A172 (cell line): ENCODE data around the gene EIF2AK2. TPM values are rescaled to one million over a fixed set of nuclear protein-coding genes. Genes with fewer than 3 reads are reported as not detected.
"Not testable (repeated sequence)": the region's sequence is repeated elsewhere in the genome, so short reads cannot be mapped to it uniquely, and the experiment has no call there.

Source experiments
- DNase-seq: peaks from one replicate; pipeline ENCODE4 v3.0.0-alpha.2; 2015; ENCODE audit warnings: low spot score
- total RNA-seq: library from RNA; depleted of rRNA; stranded (reverse); fragments of >200 nt; shearing (Covaris generic); gene quantifications from 2 replicates; pipeline ENCODE4 v1.2.3, GENCODE V29; 2014; rRNA removed

Gene EIF2AK2
- 33.7 and 43.1 TPM in 2 replicates for total RNA-seq

- peak; percentile 84 for DNase-seq
Observed at GRCh38 chr2:37156857-37157714, at the start of gene EIF2AK2. TSS of gene EIF2AK2 (minus strand) at chr2:37156980. CDS start at chr2:37147806, 9,174 bp downstream.

GRCh38 chr2:37205689-37206341, 49.0 kb upstream of the EIF2AK2 start:
- DNase-seq, result no peak

- not testable (repeated sequence) for DNase-seq
Observed at GRCh38 chr2:37205071-37205661, 48.4 kb upstream of the EIF2AK2 start.

DNA sequence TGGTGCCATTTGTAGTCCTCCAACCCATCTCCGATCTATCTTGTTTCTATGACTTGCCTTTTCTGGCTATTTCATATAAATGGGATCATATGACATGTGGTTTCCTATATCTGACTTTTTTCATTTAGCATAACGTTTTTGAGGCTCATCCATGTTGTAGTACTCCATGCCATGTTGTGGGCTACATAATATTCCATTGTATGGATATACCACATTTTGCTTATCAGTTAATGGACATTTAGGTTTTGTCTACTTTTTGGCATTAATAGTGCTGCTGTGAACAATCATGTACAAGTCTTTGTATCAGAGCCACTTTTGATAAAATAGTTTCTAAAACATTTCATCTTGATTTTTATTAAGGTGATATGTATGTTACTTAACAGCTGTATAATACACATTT, 46.9 kb upstream of the EIF2AK2 start:
- no peak for DNase-seq

DNA sequence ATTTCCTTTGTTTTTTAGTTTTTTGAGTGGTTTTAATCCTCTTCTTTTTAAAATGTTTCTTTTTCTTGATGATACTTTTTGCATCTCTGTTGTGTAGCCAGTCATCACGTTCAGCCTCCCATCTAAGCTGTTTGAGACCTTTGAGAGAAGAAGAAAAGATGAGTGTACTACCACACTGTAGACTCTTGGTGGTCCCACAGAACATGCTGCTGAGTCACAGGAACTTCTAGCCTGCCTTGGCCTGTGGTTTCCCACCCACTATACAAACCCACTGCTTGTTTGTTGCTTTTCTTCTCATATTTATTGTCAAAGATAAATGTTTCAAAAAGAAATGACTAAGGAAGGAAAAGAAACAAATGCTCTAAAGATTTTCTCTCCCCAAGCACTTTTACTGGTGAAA, 45.0 kb upstream of the EIF2AK2 start:
- no peak for DNase-seq

DNA sequence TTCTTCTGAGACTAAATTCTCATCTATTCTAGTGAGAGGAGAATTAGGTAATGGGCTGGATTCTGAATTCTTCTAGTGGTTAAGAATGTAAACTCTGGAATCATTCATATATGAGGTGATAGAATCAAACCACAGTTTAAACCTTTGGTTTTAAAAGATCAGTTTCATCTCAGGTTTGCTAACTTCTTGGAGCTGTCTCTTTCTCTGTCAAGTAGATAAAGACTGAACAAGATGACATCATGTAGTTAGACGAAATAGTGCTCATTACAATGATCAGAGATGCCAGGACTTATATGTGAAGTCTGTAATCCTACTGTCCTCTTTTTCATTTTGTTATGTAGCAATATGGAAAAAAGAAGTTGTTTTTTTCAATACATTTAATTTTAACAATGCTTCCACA, 44.4 kb upstream of the EIF2AK2 start:
- no peak for DNase-seq

- no peak for DNase-seq
Observed at GRCh38 chr2:37198681-37199065, 41.9 kb upstream of the EIF2AK2 start.

GRCh38 chr2:37196320-37197195, 39.8 kb upstream of the EIF2AK2 start, which contains the start of gene CEBPZOS:
TSS of gene CEBPZOS (plus strand) at chr2:37196496. CDS start at chr2:37199705, 3,209 bp downstream.
- peak; percentile 80 for DNase-seq

- DNase-seq, result not testable (repeated sequence)
Observed at GRCh38 chr2:37195862-37196319, 39.1 kb upstream of the EIF2AK2 start.

DNA sequence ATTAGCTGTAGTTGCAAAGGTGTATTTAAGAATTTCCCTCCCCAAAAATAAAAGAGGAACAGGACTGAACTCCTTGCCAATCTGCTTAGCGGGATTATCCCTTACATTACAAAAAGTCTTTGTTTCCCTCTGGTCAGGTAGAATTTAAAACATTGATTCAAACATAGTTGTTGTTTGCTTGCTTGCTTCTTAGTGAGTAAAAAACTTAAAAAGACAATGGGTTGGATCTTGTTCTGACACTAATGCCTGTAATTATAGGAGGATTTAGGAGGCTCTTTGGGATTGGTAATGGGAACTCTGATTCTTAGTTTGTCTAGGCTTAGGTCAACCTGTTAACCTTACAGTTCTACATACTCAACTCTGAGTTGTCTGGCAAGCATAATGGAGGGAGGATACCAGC, 35.8 kb upstream of the EIF2AK2 start:
- no peak for DNase-seq

- DNase-seq, result no peak
Observed at GRCh38 chr2:37191747-37192146, 35.0 kb upstream of the EIF2AK2 start.

DNA sequence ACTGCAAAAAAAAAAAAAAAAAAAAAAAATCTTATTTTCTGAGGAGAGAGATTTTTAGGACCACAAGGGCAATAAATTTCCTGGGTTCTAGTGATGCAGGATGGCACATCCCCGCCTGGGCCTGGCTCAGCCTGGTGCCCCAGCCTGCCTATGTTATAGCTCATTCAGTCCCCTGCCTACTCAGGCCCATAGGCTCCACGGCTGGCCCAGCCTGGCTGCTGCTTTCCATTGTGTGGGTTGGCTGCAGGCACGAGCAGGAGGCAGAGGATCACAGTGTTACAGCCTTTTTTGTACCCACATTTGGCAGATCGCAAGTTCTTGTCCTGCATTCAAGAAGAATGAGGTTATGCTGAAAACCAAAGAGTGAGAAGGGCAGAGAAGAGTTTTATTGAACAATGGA, 34.5 kb upstream of the EIF2AK2 start:
- DNase-seq, result no peak

GRCh38 chr2:37190290-37190689, 33.5 kb upstream of the EIF2AK2 start:
- no peak for DNase-seq

- peak; percentile 94 for DNase-seq
Observed at GRCh38 chr2:37189452-37190153, 32.8 kb upstream of the EIF2AK2 start.

GRCh38 chr2:37188570-37188969, 31.8 kb upstream of the EIF2AK2 start, which contains the start of gene SULT6B1:
TSS of gene SULT6B1 (minus strand) at chr2:37188670. CDS start at chr2:37188640, 30 bp downstream.
- DNase-seq, result no peak

DNA sequence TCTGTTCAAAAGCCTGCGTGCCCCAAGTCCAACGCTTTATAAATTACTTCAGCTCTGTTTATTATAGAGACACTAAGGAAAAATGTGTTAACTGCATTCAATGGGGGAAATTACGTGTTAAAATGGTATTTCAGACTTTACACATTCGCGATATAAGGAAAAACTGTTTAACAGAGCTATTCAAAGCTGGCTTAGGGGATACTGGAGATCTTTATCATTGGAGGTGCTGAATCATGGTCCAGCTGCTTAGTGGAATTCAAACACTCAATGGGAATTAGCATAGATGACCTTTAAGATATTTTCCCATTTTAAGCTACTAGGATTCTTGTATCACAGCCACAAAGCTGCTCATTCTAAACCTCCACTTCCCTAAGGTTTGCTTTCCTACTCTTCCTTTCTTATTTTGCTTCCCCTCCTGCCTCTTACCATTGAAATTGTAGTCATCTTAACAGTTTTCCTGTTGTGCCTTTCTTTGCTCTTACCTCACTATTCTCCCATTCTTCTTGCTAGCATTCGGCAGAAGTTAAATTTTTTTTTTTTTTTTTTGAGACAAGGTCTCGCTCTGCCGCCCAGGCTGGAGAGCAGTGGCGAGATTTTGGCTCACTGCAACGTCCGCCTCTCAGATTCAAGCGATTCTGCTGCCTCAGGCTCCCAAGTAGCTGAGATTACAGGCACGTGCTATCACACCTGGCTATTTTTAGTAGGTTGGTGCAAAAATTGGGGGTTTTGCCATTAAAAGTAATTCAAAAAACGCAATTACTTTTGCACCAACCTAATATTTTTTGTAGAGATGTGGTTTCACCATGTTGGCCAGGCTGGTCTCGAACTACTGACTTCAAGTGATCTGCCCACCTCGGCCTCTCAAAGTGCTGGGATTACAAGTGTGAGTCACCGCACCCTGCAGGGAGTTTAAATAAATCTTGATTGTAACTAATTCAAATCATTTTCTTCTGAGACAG, 25.2 kb upstream of the EIF2AK2 start:
- DNase-seq, result peak; percentile 71

GRCh38 chr2:37180640-37181039, 23.9 kb upstream of the EIF2AK2 start:
- DNase-seq, result no peak

GRCh38 chr2:37180006-37180639, 23.3 kb upstream of the EIF2AK2 start:
- DNase-seq, result no peak

GRCh38 chr2:37173741-37174140, 17.0 kb upstream of the EIF2AK2 start:
- no peak for DNase-seq
